Measurements from ENCODE around the gene BHLHA15. TPM values are rescaled to one million over a fixed set of nuclear protein-coding genes. Genes with fewer than 3 reads are reported as not detected.

The BHLHA15 gene
- total and polyA plus RNA-seq, 2 donors (not counting 1 experiment from before 2014, with no cell fraction given), result 0.33 TPM; not detected in 1

GRCh38 chr7:98251231-98251600 is 40.0 kb downstream of the BHLHA15 start:
- peaks cover 16% of the 10 kb centered on the region for H3K79me2 ChIP-seq (ENCODE audit: control insufficient read depth, insufficient read depth, low read length)
- H3K4me3 ChIP-seq (replicated peaks in 1 of 4; ENCODE audit: control extremely low read depth in 1 of 4, insufficient read depth in 1 of 4, low read depth in 3 of 4, low read length in 4 of 4), result peak overlapping the region; percentile 74 to 96 (median 90)
- no peaks in the 10 kb centered on the region for H3K36me3 ChIP-seq (ENCODE audit: control insufficient read depth, insufficient read depth, low read length)
- no peak for TF ChIP-seq CTCF (conservative IDR thresholded peaks at IDR 0.05 in 1 of 2, IDR thresholded peaks at IDR 0.05 in 1 of 2; ENCODE audit: low read depth in 1 of 2, low read length in 2 of 2)
- TF ChIP-seq EZH2 (IDR thresholded peaks at IDR 0.05; ENCODE audit: low read length, missing control alignments), result no peak
- H3K27me3 ChIP-seq (ENCODE audit: control insufficient read depth, insufficient read depth, low read length), result no peaks in the 10 kb centered on the region
- no peak for DNase-seq (ENCODE audit: low read depth in 2 of 2)
- H3K9ac ChIP-seq (ENCODE audit: insufficient read depth, low read length), result no peak overlapping the region
- H3K9me3 ChIP-seq (ENCODE audit: control insufficient read depth, insufficient read depth, low read depth, low read length), result no peaks in the 10 kb centered on the region
- H3K4me1 ChIP-seq (ENCODE audit: control insufficient read depth, extremely low read depth, insufficient read depth, low read length), result peaks cover 8% of the 10 kb centered on the region
- H3K27ac ChIP-seq (ENCODE audit: insufficient read depth, low read length), result no peak overlapping the region
- H3K4me2 ChIP-seq (ENCODE audit: extremely low read depth, insufficient read depth, low read length), result peak overlapping the region; percentile 92
- H2AFZ ChIP-seq (ENCODE audit: low read length), result no peak overlapping the region
- no peaks in the 10 kb centered on the region for H4K20me1 ChIP-seq (ENCODE audit: control insufficient read depth, extremely low read depth, insufficient read depth, low read length)

- no peaks in the 10 kb centered on the region for H3K36me3 ChIP-seq (ENCODE audit: control insufficient read depth, insufficient read depth, low read length)
- no peaks in the 10 kb centered on the region for H3K9me3 ChIP-seq (ENCODE audit: control insufficient read depth, insufficient read depth, low read depth, low read length)
- H4K20me1 ChIP-seq (ENCODE audit: control insufficient read depth, extremely low read depth, insufficient read depth, low read length), result no peaks in the 10 kb centered on the region
- no peak for TF ChIP-seq EZH2 (IDR thresholded peaks at IDR 0.05; ENCODE audit: low read length, missing control alignments)
- no peak for TF ChIP-seq CTCF (conservative IDR thresholded peaks at IDR 0.05 in 1 of 2, IDR thresholded peaks at IDR 0.05 in 1 of 2; ENCODE audit: low read depth in 1 of 2, low read length in 2 of 2)
- peak within 1 kb of the TSS; percentile 80 for H3K27ac ChIP-seq (ENCODE audit: insufficient read depth, low read length)
- peaks cover 8% of the 10 kb centered on the region for H3K4me1 ChIP-seq (ENCODE audit: control insufficient read depth, extremely low read depth, insufficient read depth, low read length)
- peak within 1 kb of the TSS; percentile 84 to 96 (median 94) for H3K4me3 ChIP-seq (replicated peaks in 1 of 4; ENCODE audit: control extremely low read depth in 1 of 4, insufficient read depth in 1 of 4, low read depth in 3 of 4, low read length in 4 of 4)
- peak; percentile 88 to 89 for DNase-seq (ENCODE audit: low read depth in 2 of 2)
- peak within 1 kb of the TSS; percentile 94 for H2AFZ ChIP-seq (ENCODE audit: low read length)
- peak within 1 kb of the TSS; percentile 92 for H3K4me2 ChIP-seq (ENCODE audit: extremely low read depth, insufficient read depth, low read length)
- H3K79me2 ChIP-seq (ENCODE audit: control insufficient read depth, insufficient read depth, low read length), result peaks cover 16% of the 10 kb centered on the region
- H3K9ac ChIP-seq (ENCODE audit: insufficient read depth, low read length), result peak within 1 kb of the TSS; percentile 79
- no peaks in the 10 kb centered on the region for H3K27me3 ChIP-seq (ENCODE audit: control insufficient read depth, insufficient read depth, low read length)
Measured at GRCh38 chr7:98251601-98252424, 40.6 kb downstream of the BHLHA15 start, which contains the start of gene TECPR1. Gene TECPR1, minus strand, starts transcription at chr7:98252232. Its CDS starts 6,086 bp downstream, at chr7:98246146.

GRCh38 chr7:98252425-98253054 is 41.3 kb downstream of the BHLHA15 start:
- Histone ChIP-seq H3K79me2 (ENCODE audit: control insufficient read depth, insufficient read depth, low read length) (peaks cover 16% of the 10 kb centered on the region), H3K4me1 (ENCODE audit: control insufficient read depth, extremely low read depth, insufficient read depth, low read length) (peaks cover 8% of the 10 kb centered on the region), H3K9ac (ENCODE audit: insufficient read depth, low read length) (peak overlapping the region; percentile 79), H2AFZ (ENCODE audit: low read length) (peak overlapping the region; percentile 88), H3K9me3 (ENCODE audit: control insufficient read depth, insufficient read depth, low read depth, low read length) (no peaks in the 10 kb centered on the region), H4K20me1 (ENCODE audit: control insufficient read depth, extremely low read depth, insufficient read depth, low read length) (no peaks in the 10 kb centered on the region), H3K36me3 (ENCODE audit: control insufficient read depth, insufficient read depth, low read length) (no peaks in the 10 kb centered on the region), H3K27ac (ENCODE audit: insufficient read depth, low read length) (peak overlapping the region; percentile 80), H3K27me3 (ENCODE audit: control insufficient read depth, insufficient read depth, low read length) (no peaks in the 10 kb centered on the region), H3K4me3 (replicated peaks in 1 of 4; ENCODE audit: control extremely low read depth in 1 of 4, insufficient read depth in 1 of 4, low read depth in 3 of 4, low read length in 4 of 4) (peak overlapping the region; percentile 84 to 96 (median 94)), H3K4me2 (ENCODE audit: extremely low read depth, insufficient read depth, low read length) (peak overlapping the region; percentile 74)
- DNase-seq (ENCODE audit: low read depth in 2 of 2), result peak; percentile 15 to 27
- TF ChIP-seq EZH2 (IDR thresholded peaks at IDR 0.05; ENCODE audit: low read length, missing control alignments) (no peak), CTCF (conservative IDR thresholded peaks at IDR 0.05 in 1 of 2, IDR thresholded peaks at IDR 0.05 in 1 of 2; ENCODE audit: low read depth in 1 of 2, low read length in 2 of 2) (no peak)
